ENCODE measurements around the gene CYB561D2.

The CYB561D2 gene

GRCh38 chr3:50365842-50366220 lies 15.2 kb downstream of the CYB561D2 start:
- DNase-seq: no peak

DNA sequence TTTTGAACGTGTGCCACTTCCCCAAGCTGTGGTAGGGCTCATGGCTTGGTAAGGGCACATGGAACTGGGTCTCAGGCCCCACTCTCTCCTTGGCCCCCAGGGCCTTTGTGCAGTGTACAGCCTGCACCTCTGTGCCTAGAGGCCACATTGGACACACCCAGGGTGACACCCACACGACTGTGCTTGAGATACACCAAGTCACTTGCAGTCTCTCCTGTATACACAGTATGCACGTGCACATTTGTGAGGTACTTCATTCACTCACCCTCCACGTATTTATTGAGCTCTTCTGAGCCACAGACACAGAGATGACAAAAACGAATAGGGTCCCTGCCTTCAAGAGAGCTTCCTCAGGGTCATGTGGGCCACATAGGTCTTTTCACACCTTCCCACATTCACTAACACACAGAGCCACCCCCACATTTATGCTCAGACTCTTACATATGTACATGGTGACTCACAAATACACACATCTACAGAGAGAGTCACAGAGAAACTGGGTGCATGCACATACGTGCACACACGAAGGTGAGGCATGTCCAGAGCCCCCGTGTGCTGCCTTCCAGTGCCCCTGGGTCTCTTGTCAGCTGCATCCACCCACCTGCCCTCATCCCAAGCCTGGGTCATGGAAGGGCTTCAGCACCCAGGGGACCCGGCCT lies 18.5 kb downstream of the CYB561D2 start:
- DNase-seq: no peak

GRCh38 chr3:50370594-50370993 lies 19.9 kb downstream of the CYB561D2 start:
- DNase-seq: peak; percentile 40

DNA sequence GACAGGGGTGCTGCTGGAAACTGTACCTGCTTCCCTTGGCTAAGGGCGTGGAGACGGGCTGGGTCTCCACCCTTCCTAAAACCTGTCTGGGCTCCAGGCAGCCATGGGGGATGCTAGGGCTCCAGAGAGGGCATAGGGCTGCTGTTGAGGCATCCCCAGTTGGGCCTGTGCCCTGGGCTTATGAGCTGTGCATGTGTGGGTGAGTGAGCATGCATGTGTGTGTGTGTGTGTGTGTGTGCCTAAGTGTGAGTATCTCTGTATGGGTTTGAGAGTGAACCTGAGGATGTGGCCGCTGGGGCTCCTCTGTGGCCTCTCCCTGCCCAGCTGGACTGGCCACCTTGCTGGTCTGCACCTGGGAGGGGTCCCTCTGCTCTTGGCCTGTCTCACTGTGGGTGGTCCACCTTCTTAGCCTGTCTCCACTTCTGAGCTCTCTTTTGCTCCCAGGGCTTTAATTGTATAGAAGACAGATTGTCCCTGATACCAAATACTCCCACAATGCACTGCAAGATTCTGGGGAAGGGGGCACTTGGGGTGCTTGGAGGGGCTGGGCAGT lies 20.5 kb downstream of the CYB561D2 start:
- DNase-seq: no peak

DNA sequence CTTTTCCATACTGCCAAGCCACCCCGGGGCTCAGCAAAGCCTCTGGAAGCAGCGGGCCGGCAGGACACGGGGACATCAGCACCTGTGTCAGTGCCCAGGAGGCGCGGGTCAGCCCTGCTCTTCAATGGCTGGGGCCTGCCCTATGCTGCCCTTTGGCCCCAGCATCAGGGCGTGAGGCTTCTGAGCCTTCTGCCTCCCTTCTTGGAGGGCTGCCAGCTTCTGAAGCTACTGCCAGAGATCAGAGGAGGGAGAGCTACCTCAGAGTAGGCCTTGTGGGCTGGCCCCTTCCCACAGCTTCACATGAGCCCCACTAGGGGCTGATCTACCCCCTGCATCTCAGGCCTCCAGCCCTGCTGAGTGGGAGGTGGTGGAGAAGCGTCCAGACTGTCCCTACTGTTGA lies 21.7 kb downstream of the CYB561D2 start:
- DNase-seq: no peak

DNA sequence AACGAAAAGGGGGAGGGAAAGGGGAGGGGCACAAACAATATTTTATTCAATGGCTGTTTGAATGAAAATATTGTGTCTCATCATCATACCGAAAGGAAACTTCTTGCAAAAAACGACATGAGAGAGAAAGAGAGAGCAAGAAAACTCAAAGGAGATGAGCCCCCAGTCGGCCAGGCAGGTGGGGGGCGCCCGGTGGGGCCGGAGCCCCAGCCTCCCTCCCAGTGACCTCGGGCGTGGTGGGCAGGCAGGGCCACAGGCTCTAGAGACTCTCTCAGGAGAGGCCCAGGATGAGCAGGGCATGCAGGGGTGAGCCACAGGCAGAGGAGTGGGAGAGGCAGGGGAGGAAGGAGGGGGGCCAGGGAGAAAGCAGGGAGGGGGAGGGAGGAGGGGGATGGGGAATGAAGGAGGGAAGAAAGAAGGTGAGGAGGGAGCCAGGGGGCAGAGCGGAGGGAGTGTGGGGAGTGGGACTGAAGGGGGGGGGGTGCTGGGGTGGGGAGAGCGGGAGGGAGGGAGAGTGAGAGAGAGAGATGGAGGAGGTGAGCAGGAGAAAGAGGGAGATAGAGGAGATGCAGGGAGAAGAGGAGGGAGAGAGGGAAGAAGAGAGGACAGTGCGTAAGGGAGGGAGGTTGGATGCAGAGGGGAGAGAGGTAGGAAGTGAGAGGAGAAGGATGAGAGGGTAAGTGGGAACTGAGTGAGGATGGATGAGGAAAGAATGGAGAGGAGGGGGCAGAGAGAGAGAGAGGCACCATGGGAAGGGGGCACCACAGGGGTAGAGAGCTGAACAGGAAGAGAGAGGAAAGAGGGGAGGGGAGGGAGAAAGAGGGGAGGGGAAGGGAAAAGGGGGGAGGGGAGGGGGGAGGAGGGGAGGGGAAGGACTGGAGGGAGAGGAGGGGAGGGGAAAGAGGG lies 22.7 kb downstream of the CYB561D2 start:
- DNase-seq: no peak

- DNase-seq: no peak
Observed at GRCh38 chr3:50374363-50375257, 23.9 kb downstream of the CYB561D2 start.

GRCh38 chr3:50375258-50375931 lies 24.7 kb downstream of the CYB561D2 start:
- DNase-seq: no peak

DNA sequence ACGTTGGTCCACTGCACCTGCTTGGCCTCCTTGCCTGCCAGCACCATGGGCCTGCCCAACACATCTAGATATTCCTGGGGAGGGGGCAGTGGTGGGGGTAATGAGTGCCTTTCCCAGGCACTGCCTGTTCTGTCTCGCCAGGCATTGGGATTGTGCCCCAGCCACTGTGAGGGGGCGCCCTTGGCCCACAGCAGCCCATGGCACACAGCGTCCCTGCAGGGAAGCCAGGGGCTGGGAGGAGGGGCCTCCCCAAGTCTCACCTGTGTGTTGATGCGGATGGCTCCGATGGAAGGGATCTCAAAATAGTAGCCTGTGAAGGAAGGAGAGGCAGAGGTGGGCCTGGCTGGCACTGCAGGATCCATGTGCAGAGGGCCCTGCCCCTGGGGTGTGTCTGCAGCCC lies 27.4 kb downstream of the CYB561D2 start:
- no peak for DNase-seq

- no peak for DNase-seq
Observed at GRCh38 chr3:50378757-50379156, 28.1 kb downstream of the CYB561D2 start.

DNA sequence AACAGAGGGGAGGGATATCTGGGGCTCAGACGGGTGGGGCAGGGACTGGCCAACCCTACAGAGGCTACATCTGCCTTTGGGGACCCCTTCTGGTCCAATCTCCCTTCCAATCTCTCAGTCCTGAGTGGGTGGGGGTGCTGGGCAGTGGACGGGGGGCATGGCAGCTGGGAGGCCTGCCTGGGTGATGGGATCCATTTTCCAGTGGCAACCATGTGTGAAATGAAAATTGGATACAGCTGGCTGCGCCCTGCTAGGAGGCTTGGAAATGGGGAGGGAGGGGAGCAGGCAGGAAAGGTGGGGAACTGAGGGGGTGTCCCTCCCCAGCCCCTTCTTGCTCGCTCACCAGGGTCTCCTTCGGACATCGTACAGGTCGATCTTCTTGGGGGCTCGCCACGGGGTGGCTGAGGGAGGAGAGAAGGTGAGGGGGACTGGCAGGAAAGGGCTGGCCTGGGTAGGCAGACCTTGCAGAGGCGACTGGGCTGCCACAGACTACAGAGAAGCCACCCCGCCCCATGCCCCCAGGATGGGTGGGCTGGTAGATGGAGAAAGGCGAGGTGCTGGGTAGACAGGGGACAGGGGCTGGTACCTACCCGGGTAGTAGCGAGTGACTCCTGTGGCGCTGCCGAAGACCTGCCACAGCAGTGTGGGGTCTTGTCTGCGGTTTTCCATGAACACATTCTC lies 29.9 kb downstream of the CYB561D2 start:
- no peak for DNase-seq

- DNase-seq: no peak
Observed at GRCh38 chr3:50381383-50381782, 30.7 kb downstream of the CYB561D2 start.

GRCh38 chr3:50382722-50383121 lies 32.1 kb downstream of the CYB561D2 start:
- DNase-seq: no peak

DNA sequence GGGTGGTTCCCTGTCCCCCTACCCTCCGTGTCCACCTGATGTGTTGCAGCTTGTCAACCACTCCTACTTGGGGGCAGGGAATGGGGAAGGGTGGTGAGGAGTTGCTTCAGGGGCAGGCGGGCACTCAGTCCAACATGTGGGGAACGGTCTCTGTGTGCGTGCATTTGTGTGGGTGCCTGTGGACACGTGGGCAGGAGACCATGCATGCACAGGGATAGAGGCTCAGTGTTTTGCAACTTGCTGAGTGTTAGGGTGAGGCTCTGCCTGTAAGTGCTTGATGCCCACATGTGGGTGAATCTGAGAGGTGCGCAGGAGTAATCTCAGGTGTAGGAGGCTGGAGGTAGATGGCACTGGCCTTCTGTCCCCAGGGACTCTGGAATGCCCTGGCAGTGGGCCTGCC lies 33.1 kb downstream of the CYB561D2 start:
- no peak for DNase-seq

GRCh38 chr3:50385754-50386153 lies 35.1 kb downstream of the CYB561D2 start:
- no peak for DNase-seq

GRCh38 chr3:50388016-50388719 lies 37.5 kb downstream of the CYB561D2 start:
- DNase-seq: no peak

- DNase-seq: no peak
Observed at GRCh38 chr3:50388720-50389413, 38.2 kb downstream of the CYB561D2 start.

DNA sequence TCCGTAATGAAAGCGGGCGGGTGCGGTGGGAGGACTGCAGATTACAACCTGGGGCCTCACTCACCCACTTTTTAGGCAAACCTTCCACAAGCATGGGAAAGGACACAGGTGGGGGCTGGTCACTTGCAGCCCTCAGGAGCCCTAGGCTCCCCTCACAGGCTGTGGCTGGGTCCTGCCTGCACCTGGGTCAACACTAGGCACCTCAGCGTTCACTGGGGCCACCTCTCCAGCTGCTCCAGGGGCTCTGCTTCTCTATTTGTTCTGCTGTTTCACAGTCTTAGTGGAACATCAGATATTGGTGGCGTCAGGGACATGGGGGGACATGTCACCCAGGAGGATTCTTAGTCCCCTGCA lies 38.7 kb downstream of the CYB561D2 start:
- DNase-seq: no peak

DNA sequence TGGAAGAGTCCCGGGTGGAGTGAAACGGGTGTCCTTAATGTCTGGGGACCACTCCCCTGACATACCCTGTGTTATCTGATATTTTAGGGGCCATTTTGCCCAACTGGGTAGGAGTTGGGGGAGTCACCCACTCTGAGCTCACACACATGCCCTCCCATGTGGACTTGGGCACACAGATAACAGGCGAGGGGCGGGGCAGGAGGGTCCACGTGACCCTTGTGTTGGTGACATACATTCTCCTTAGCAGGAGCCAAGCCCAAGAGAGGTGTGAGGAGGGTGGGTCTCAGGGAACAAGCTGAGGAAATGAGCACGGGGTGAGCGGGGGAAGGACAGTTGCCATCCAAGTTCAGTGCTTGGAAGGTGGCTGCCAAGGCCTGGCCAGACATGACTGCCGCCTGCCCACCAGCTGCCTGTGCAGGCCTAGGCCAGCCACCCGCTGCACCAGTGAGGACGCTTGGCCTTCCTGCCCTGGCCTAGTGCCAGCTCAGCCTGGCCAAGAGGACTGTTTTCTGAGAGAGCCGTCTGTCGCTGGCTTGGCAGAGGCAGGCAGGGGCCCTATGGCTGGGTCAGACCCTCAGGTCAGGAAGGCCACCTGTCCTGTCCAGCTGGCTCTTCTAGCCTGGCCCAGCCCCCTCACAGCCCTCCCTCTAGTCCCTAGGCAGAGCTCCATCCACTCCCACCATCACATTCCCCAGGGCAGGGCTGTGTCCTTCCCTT lies 40.0 kb downstream of the CYB561D2 start:
- no peak for DNase-seq

Measured in COR-L47 (cell line).